ENCODE measurements around the gene TUBB1. TPM values are rescaled to one million over a fixed set of nuclear protein-coding genes. Genes with fewer than 3 reads are reported as not detected.
"Not testable (repeated sequence)": the region's sequence is repeated elsewhere in the genome, so short reads cannot be mapped to it uniquely, and the experiment has no call there.

TUBB1 gene
- total RNA-seq, 1 donor from 2014 or later: 0.41 TPM

DNA sequence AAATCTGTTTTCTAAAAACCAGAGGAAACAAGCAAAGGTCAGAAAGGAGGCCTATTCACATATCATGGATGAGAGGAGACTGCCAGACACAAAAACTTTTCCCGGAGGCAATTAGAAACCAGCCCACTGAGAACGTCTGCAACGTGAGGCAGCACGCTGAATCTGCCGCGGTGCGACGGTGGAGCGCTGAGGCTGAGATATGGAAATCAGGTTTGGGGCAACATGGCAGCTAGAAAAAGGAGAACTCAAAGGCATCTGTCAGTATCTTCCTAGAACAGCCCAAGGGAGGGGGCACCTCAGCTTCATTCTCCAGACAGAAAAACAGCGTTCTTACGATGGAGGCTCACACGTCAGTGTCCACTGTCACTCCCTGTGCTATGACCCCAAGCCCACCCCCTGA, 18.2 kb downstream of the TUBB1 start:
- no peak for DNase-seq (ENCODE audit: low spot score in 2 of 2)
- no peak for FAIRE-seq

DNA sequence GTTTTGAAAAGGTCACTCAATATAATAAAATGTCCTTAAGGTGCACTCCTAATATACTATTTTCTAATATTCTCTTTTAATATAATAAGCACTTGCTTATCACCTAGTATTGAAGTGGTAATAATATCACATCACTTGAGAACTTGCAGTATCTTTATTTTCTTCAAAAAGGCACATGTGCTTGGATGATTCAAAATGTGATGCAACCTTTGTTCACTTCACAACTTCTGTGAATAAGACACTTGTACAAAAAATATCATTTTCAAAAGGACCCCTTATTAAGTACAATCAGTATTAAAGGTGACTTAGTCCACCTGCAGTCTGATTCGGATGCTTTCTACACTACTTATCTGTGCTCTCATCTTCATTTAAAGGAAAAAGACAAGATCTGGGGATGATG, 20.0 kb downstream of the TUBB1 start:
- no peak for DNase-seq (ENCODE audit: low spot score in 2 of 2)
- FAIRE-seq: no peak

DNA sequence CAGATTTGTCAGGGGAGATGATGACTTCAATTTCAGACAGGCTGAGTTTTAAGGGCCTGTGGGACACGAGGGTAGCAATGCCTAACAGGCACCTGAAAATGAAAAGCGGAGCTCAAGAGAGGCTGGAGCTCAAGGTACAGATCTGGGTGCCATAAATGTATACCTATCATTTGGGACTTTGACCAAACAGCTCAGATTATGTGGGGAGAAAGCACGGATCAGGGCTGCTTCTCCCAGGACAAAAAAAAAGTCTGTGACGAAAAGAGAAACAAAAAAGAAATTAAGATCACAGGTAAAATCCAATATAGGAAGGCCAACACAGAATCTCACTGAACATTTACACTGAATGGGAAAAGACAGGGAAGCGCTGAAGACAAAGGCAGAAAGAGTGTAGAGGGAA, 21.4 kb downstream of the TUBB1 start:
- DNase-seq (ENCODE audit: low spot score in 2 of 2) (no peak), FAIRE-seq (no peak)

DNA sequence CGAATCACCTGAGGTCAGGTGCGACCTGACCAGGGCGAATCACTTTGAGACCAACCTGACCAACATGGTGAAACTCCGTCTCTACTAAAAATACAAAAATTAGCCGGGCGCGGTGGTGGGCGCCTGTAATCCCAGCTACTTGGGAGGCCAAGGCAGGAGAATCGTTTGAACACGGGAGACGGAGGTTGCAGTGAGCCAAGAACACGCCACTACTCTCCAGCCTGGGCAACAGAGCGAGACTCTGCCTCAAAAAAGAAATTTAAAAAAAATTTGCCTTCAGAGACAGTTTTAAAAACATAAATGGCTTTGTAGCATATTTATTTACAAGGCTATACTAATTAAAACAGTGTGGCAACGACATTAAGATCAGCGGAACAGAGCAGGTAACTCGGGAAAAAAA, 22.3 kb downstream of the TUBB1 start:
- FAIRE-seq: not testable (repeated sequence)

GRCh38 chr20:59042151-59042795, 23.0 kb downstream of the TUBB1 start, which contains the start of gene PRELID3B:
Gene PRELID3B (minus strand): TSS chr20:59042786. CDS start chr20:59042730, 56 bp downstream.
- FAIRE-seq (no peak), DNase-seq (ENCODE audit: low spot score in 2 of 2) (peak in 1 of 2 donors; percentile 26)

More for the DNA sequence above, 22.3 kb downstream of the TUBB1 start:
- DNase-seq (ENCODE audit: low spot score in 2 of 2): not testable (repeated sequence)

DNA sequence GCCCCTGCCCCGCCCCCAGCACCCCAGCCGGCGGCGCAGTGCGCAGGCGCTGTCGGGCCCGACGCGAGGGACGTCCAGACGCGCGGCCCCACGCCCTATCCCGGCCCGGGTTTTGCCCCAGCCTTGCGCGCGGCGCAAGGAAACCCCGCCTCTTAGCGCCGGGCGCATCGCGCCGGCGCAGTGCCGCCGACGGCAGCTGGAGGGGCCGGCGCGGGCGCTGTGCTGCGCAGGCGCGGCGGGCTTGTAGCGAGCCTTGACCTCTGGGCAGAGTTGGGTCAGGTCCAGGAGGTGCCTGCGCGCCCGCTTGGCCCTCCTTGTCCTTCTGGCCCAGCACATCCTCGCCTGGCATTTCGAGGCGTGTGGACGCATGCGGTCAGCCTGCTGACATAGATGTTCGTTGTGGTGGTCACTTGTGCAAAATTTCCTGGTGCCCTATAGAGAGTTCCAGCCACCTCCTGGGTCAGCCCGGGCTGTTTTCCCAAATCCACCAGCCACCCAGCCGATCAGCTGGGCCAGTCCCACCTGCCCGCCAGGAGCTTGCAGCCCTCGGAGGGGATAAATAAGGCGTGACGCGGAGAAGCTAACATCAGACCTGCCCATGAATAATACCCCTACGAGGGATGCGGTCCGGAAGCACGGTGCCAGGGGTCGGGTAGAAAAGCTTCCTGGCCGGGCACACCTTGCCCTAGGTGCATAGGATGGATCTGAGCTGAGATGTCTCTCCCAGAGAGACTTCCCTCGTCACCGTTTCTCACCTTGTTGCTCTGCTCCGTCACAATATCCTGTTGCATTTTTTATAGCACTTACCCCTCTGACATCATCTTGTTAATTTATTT, 23.8 kb downstream of the TUBB1 start:
- no peak for FAIRE-seq

GRCh38 chr20:59043698-59044097, 24.5 kb downstream of the TUBB1 start:
- FAIRE-seq: no peak
- no peak for DNase-seq (ENCODE audit: low spot score in 2 of 2)

More for the DNA sequence above, 23.8 kb downstream of the TUBB1 start:
- peak; percentile 97 to 98 for DNase-seq (ENCODE audit: low spot score in 2 of 2)

DNA sequence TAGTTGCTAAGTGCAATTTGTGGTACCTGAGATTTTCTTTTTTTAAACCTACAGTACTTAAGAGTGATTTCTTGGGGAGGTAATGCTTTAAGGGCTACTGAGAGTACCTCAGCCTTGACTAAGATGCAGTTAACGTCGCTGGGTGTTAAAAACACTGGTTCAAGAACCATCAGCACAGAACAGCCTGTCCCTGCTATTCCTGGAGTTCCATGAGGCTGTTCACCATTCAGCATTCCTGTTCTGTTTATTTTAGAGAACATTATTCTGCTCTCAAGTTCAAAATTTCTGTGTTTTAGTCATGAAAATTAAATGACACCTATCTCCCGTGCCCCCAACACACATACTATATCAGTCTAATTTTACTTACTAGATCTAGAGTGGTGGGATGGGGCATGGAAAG, 25.1 kb downstream of the TUBB1 start:
- no peak for DNase-seq (ENCODE audit: low spot score in 2 of 2)
- no peak for FAIRE-seq

DNA sequence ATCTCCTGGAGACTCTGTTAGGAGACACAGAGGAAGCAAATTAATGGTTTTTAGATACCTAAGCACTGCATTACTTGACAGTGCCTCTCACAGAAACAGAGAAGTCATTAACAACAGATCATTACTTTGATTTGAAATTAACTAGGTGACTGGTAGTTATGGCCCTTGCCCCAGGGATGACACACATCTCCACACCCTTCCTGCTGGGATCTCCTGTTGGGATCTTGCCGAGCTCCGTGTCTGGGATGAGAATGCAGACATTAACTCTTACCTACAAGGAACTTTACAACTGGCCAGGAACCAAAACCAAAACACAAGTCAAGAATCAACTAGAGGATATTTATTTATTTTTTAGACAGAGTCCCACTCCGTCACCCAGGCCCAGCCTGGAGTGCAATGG, 25.6 kb downstream of the TUBB1 start:
- DNase-seq (ENCODE audit: low spot score in 2 of 2) (no peak), FAIRE-seq (no peak)

- no peak for DNase-seq (ENCODE audit: low spot score in 2 of 2)
- no peak for FAIRE-seq
These were observed 27.6 kb downstream of the TUBB1 start for GRCh38 chr20:59046862-59047261.

DNA sequence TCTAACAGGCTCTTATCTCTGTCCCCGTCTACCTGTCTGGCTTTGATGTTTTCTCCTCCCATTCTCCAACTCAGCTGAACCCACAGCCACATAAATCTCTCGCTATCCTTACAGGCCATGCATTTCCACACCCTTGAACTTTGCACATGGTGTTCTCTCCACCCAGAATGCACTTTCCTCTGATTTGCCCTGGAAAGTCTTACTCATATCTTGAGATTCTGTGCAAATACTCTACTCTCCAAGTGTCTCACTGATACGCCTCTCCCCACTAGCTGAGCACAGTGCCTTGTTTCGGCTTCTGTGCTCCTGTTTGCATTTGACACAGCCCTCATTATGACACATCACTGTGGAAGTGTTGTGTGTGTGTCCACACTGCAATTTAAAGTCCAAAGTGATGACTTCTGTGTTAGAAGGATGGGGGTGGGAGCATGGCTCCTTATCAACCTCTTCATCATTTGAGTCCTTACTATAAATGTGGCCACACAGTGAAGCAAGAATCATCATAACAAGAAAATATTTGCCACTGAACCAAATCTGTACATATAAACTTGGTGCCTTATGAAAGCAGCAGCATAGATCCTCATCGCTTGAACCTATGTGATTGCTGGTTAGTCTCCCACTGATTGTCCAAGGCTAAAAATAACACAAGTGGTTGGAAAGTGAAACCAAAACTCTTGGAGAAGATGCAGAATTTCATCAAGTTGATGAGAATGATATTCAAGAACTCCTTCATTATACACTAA, 28.9 kb downstream of the TUBB1 start:
- no peak for DNase-seq (ENCODE audit: low spot score in 2 of 2)
- FAIRE-seq: no peak

- FAIRE-seq (no peak), DNase-seq (ENCODE audit: low spot score in 2 of 2) (no peak)
These were observed 29.4 kb downstream of the TUBB1 start for GRCh38 chr20:59048681-59049030.

- DNase-seq (ENCODE audit: low spot score in 2 of 2): no peak
- no peak for FAIRE-seq
These were observed 31.2 kb downstream of the TUBB1 start for GRCh38 chr20:59050437-59050836.

GRCh38 chr20:59051666-59052185, 32.5 kb downstream of the TUBB1 start:
- DNase-seq (ENCODE audit: low spot score in 2 of 2) (no peak), FAIRE-seq (no peak)

DNA sequence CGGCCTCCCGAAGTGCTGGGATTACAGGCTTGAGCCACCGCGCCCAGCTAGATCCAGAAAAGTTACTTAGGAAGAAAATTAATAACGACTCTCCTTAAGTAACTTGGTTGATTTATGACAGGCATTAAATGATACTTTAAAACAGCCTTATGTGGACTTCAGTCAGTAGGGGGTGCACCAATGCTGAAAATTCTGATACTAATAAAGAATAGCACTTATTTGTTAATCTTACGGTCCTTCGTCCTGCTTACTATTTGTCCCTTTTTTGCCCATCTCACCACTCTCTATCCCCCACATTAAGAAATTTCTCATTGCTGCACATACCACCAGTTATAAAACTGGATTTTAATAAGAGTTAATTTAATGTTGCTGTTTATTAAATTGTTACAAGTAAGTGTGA, 36.1 kb downstream of the TUBB1 start:
- no peak for DNase-seq (ENCODE audit: low spot score in 2 of 2)

GRCh38 chr20:59062081-59062480, 42.9 kb downstream of the TUBB1 start:
- no peak for FAIRE-seq
- no peak for DNase-seq (ENCODE audit: low spot score in 2 of 2)

More for the DNA sequence above, 36.1 kb downstream of the TUBB1 start:
- no peak for FAIRE-seq

DNA sequence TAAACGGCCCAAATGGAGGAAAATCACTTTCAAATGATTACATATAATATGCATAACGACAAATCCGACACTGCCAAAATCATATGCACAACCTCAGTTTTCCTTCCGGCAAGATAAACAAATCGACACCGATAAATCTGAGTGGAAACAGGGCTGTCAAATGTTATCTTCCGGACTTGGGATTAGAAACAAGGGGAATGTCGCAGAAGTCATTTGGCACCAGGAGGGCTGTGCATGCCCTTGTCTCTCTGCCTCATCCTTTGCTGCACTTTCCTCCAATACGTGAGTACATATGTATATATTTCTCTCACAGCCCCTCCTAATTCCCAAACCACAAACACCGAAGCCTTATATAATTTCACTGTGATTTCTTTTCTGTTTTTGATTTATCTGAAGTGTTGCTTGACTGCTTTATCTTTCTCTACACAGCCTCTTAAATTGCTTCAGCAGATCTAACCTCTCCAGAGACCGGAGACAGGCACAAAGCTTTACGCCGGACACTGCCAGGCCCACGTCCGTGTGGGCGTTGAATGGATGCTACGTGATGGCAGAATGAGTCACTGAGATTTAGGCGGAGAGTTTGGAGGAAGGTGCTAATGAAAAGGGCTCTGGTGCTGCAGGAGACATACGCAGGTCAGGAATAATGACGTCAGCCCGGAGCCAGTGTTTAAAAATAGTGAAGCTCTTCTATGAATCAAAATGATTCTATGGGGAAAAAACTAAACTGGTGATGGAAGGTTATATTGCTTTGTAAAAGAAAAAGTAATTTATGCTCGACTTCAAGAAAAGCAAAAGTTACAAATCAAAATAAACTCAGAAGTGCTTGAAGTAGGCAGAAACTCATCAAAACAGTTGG, 44.4 kb downstream of the TUBB1 start:
- FAIRE-seq (no peak), DNase-seq (ENCODE audit: low spot score in 2 of 2) (peak in 1 of 2 donors; percentile 27)

DNA sequence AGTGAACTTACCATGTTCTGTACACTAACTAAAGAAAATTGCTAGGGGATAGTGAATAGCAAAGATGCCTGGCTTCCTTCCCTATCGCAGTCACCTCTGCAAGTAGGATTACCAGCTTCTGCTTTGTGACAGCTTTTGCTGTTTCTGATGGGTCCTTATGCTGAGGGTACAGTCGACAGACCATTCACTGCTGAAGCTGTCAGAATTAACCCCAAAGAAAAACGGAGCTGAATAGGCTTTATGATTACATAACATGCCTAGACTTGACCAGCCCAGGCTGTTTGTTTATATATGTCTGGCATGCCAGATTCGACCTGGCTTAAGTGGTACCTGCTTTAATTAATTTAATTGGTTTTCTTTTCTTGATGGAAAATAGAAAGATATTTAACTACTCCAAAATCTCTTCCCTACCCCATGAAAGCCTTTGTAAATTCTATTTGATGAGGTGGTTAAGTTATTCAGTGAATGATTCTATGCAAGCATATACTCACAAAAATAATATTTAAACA, 45.0 kb downstream of the TUBB1 start:
- DNase-seq (ENCODE audit: low spot score in 2 of 2) (no peak), FAIRE-seq (no peak)

GRCh38 chr20:59068534-59068933, 49.3 kb downstream of the TUBB1 start:
- no peak for DNase-seq (ENCODE audit: low spot score in 2 of 2)
- no peak for FAIRE-seq

- DNase-seq (ENCODE audit: low spot score in 2 of 2) (no peak), FAIRE-seq (no peak)
These were observed 49.8 kb downstream of the TUBB1 start for GRCh38 chr20:59069026-59069425.
